ENCODE measurements around the gene LRRC28.

LRRC28 gene

DNA sequence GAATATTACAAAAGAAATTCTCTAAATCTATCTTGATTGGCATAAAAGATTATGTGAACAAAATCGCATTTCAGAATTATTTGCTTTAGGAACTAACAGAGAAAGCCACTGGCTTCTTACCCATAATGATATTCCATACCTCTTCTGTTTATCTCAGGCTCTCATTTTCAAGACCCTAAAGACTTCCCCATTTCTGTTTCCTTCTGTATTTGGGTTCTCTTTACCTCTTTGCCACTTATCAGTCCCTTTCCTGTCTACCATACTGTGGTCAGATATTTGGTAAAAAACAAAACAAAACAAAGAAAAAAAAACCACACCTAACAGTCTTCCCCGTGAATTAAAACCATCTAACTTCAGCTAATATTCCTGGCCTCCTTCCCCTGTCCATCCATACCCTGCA is 108.5 kb downstream of the LRRC28 start:
- DNase-seq (ENCODE audit: low read depth), result no peak
- H3K4me3 ChIP-seq (ENCODE audit: low read length), result no peak overlapping the region
- TF ChIP-seq, protein P1, sequence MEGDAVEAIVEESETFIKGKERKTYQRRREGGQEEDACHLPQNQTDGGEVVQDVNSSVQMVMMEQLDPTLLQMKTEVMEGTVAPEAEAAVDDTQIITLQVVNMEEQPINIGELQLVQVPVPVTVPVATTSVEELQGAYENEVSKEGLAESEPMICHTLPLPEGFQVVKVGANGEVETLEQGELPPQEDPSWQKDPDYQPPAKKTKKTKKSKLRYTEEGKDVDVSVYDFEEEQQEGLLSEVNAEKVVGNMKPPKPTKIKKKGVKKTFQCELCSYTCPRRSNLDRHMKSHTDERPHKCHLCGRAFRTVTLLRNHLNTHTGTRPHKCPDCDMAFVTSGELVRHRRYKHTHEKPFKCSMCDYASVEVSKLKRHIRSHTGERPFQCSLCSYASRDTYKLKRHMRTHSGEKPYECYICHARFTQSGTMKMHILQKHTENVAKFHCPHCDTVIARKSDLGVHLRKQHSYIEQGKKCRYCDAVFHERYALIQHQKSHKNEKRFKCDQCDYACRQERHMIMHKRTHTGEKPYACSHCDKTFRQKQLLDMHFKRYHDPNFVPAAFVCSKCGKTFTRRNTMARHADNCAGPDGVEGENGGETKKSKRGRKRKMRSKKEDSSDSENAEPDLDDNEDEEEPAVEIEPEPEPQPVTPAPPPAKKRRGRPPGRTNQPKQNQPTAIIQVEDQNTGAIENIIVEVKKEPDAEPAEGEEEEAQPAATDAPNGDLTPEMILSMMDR (IDR thresholded peaks at IDR 0.05; ENCODE audit: insufficient read depth, low read depth, low read length, missing control alignments), result no peak

- H3K4me3 ChIP-seq (ENCODE audit: low read length), result no peak overlapping the region
- DNase-seq (ENCODE audit: low read depth), result peak; percentile 59
- TF ChIP-seq, protein P1 (IDR thresholded peaks at IDR 0.05; ENCODE audit: insufficient read depth, low read depth, low read length, missing control alignments), result peak; percentile 62
Measured at GRCh38 chr15:99361545-99362185, 110.4 kb downstream of the LRRC28 start.

DNA sequence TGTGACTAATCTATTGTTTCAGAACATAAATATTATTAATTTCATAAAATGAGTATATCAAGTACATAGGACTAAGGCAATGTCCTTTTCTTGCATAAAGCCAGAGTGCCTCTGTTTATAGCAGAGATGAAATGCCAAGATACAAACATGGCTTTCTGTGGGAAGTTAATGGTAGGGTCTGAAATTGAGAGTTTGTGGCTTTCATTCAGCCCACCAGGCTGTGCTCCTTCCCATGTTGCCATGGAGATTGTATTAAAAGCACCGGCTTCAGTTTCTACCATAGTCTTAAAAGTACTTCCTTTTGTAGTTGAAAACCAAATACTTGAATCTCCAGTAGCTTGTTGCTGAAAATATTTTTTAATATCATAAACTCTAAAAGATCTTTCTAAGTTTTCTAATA is 114.0 kb downstream of the LRRC28 start:
- H3K4me3 ChIP-seq (ENCODE audit: low read length), result no peak overlapping the region
- DNase-seq (ENCODE audit: low read depth), result no peak
- TF ChIP-seq, protein P1 (IDR thresholded peaks at IDR 0.05; ENCODE audit: insufficient read depth, low read depth, low read length, missing control alignments), result no peak

DNA sequence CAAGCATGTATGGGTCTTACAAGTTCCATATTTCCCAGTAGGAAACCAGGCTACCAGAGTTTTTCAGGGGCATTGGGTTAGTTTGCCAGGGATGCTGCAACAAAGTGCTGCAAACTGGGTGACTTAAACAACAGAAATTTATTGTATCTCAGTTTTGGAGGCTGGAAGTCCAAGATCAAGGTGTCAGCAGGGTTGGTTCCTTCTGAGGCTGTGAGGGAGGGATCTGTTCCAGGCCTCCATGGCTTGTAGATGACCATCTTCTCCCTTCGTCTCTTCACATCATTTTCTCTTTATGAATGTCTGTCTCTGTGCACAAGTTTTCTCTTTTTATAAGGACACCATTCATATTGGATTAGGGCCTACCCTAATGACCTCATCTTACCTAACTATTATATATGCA is 114.7 kb downstream of the LRRC28 start:
- DNase-seq (ENCODE audit: low read depth), result no peak
- TF ChIP-seq, protein P1 (IDR thresholded peaks at IDR 0.05; ENCODE audit: insufficient read depth, low read depth, low read length, missing control alignments), result no peak
- H3K4me3 ChIP-seq (ENCODE audit: low read length), result no peak overlapping the region

DNA sequence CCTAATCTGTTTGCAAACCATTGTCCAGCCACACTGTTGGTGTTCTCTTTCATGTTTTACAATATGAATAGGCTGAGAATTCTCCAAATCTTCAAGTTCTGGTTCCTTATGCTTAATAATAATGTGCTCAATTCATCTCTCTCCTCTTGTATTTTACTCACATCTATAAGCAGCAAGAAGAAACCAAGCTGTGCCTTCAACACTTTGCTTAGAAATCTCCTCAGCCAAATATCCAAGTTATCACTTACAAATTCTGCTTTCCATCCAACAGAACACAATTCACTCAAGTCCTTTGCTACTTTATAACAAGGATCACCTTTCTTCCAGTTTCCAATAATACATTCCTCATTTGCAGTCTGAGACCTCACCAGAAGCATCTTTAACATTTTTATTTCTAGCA is 117.5 kb downstream of the LRRC28 start:
- no peak overlapping the region for H3K4me3 ChIP-seq (ENCODE audit: low read length)
- DNase-seq (ENCODE audit: low read depth), result no peak
- TF ChIP-seq, protein P1 (IDR thresholded peaks at IDR 0.05; ENCODE audit: insufficient read depth, low read depth, low read length, missing control alignments), result no peak

GRCh38 chr15:99369196-99369595 is 117.9 kb downstream of the LRRC28 start:
- no peak for DNase-seq (ENCODE audit: low read depth)
- TF ChIP-seq, protein P1 (IDR thresholded peaks at IDR 0.05; ENCODE audit: insufficient read depth, low read depth, low read length, missing control alignments), result no peak
- H3K4me3 ChIP-seq (ENCODE audit: low read length), result no peak overlapping the region

All from epithelial cell of esophagus (primary cell).